GM12878 (cell line): Measurements from ENCODE around the gene IL23R. TPM values are rescaled to one million over a fixed set of nuclear protein-coding genes. Genes with fewer than 3 reads are reported as not detected.

Source experiments
- ATAC-seq: fragments of 200-7000 bp; cut with Tn5 transposase; 3 replicates; pipeline ENCODE4 v1.9.1; 2020; ENCODE audit warnings: mild to moderate bottlenecking, moderate library complexity
- BruUV-seq: library from RNA; stranded (reverse); fragments of 400-500 nt; replicated peaks from 2 replicates; lab custom pipeline; 2021; lab: Mats Ljungman, UMichigan
- CTCF ChIA-PET: fragments of 300-600 bp; sonication (Branson Sonifier 250); formaldehyde crosslinking; extraction: SDS; loops from one replicate; lab custom pipeline; 2021; ENCODE audit warnings: inconsistent platforms; lab: Yijun Ruan, JAX
- POLR2A ChIA-PET: fragments of 350-600 bp; formaldehyde crosslinking; extraction: SDS; loops from one replicate; lab custom pipeline; 2021; ENCODE audit warnings: inconsistent platforms; lab: Charles Lee
- RAD21 ChIA-PET: fragments of 300-600 bp; sonication (Branson Sonifier 250); formaldehyde crosslinking; loops from one replicate; lab custom pipeline; 2023; ENCODE audit warnings: antibody characterized with exemption; ENCODE audit not compliant: unreplicated experiment; lab: Charles Lee
- SMC1A ChIA-PET: fragments of 300-600 bp; sonication (Branson Sonifier 250); formaldehyde crosslinking; loops from one replicate; lab custom pipeline; 2023; ENCODE audit not compliant: unreplicated experiment, uncharacterized antibody; lab: Charles Lee
- DNase-seq: peaks from one replicate; pipeline ENCODE4 v3.0.0-alpha.2; 2011; ENCODE audit warnings: low read depth, low spot score
- FAIRE-seq: peaks from 3 replicates; lab custom pipeline; 2011; peaks lifted over from hg19 to GRCh38; lab: Jason Lieb, UNC
- H2AFZ ChIP-seq: 2 replicates; pipeline ENCODE4 v1.6.0; 2011; ENCODE audit warnings: low read depth, low read length, control low read depth; ENCODE audit not compliant: control insufficient read depth
- H3K27ac ChIP-seq: 2 replicates; pipeline ENCODE4 v1.5.1; 2011; ENCODE audit warnings: control low read depth; ENCODE audit not compliant: control insufficient read depth, insufficient read depth
- H3K27me3 ChIP-seq, 2 experiments: replicated peaks in 1 of 2; 2 replicates each; pipeline versions ENCODE4 v1.6.0 to v1.6.1; 2011; ENCODE audit warnings: low read length in 1 of 2; ENCODE audit not compliant: control insufficient read depth in 2 of 2, insufficient read depth in 2 of 2
- H3K36me3 ChIP-seq, 2 experiments: 2 replicates each; pipeline ENCODE4 v1.5.1; 2011; ENCODE audit warnings: low read length in 1 of 2; ENCODE audit not compliant: control insufficient read depth in 2 of 2, insufficient read depth in 2 of 2
- H3K4me1 ChIP-seq: 2 replicates; pipeline ENCODE4 v1.6.1; 2011; ENCODE audit warnings: mild to moderate bottlenecking, low read length, moderate library complexity, mixed read lengths; ENCODE audit not compliant: control insufficient read depth, insufficient read depth
- H3K4me2 ChIP-seq: 2 replicates; pipeline ENCODE4 v1.6.0; 2011; ENCODE audit warnings: control low read depth; ENCODE audit not compliant: control insufficient read depth, insufficient read depth
- H3K4me3 ChIP-seq: fragments of 200-600 bp; sonication (generic); 2 replicates; pipeline ENCODE4 v1.5.1; 2016
- H3K79me2 ChIP-seq: 2 replicates; pipeline ENCODE4 v1.6.0; 2011; ENCODE audit warnings: low read length; ENCODE audit not compliant: control insufficient read depth, insufficient read depth
- H3K9ac ChIP-seq: 2 replicates; pipeline ENCODE4 v1.8.0; 2011; ENCODE audit warnings: low read length, control low read depth, mixed read lengths; ENCODE audit not compliant: control insufficient read depth, insufficient read depth
- H3K9me3 ChIP-seq: replicated peaks from 3 replicates; pipeline ENCODE4 v1.5.1; 2011; ENCODE audit warnings: mild to moderate bottlenecking, low read length; ENCODE audit not compliant: control insufficient read depth, insufficient read depth
- H4K20me1 ChIP-seq: 2 replicates; pipeline ENCODE4 v1.6.0; 2011; ENCODE audit not compliant: control insufficient read depth, insufficient read depth
- CHD1 ChIP-seq: IDR thresholded peaks from 2 replicates; pipeline ENCODE4 v1.6.1; 2012; ENCODE audit warnings: low read depth, low read length, improper control_type of control experiment
- MXI1 ChIP-seq: fragments of 150-350 bp; IDR thresholded peaks from 2 replicates; pipeline ENCODE4 v1.6.1; 2011; ENCODE audit warnings: low read depth, mild to moderate bottlenecking, inconsistent platforms, low read length, improper control_type of control experiment
- NFXL1 ChIP-seq: fragments of 450-650 bp; IDR thresholded peaks from 2 replicates; pipeline ENCODE4 v1.6.1; 2017; ENCODE audit warnings: antibody characterized with exemption, mild to moderate bottlenecking, borderline replicate concordance
- NRF1 ChIP-seq: conservative IDR thresholded peaks from 2 replicates; pipeline ENCODE4 v1.6.1; 2011; ENCODE audit warnings: mild to moderate bottlenecking, low read depth, low read length, improper control_type of control experiment
- RBBP5 ChIP-seq: fragments of 200-600 bp; sonication (generic); conservative IDR thresholded peaks from 2 replicates; pipeline ENCODE4 v1.6.1; 2016
- RELB ChIP-seq: fragments of 450-650 bp; IDR thresholded peaks from 2 replicates; pipeline ENCODE4 v1.6.1; 2017; ENCODE audit warnings: low read depth, mild to moderate bottlenecking, moderate library complexity
- TARDBP ChIP-seq: IDR thresholded peaks from 2 replicates; pipeline ENCODE4 v1.6.1; 2016; ENCODE audit warnings: borderline replicate concordance
- TCF12 ChIP-seq: IDR thresholded peaks from 2 replicates; pipeline ENCODE4 v1.6.1; 2011; ENCODE audit warnings: low read depth, mild to moderate bottlenecking, low read length
- ZBTB40 ChIP-seq: fragments of 450-650 bp; IDR thresholded peaks from 2 replicates; pipeline ENCODE4 v1.6.1; 2016; ENCODE audit warnings: mild to moderate bottlenecking, moderate library complexity, borderline replicate concordance
- ZNF622 ChIP-seq: fragments of 450-650 bp; IDR thresholded peaks from 2 replicates; pipeline ENCODE4 v1.6.1; 2017; ENCODE audit warnings: mild to moderate bottlenecking, inconsistent platforms
- WGBS: methylation state at CpG from one replicate; pipeline ENCODE4 v1.1.6; 2016; ENCODE audit warnings: low lambda C conversion rate; ENCODE audit not compliant: insufficient replicate concordance, insufficient coverage; ENCODE audit errors: missing lambda C conversion rate; 5-methylcytosine and 5-hydroxymethylcytosine counted together
- in situ Hi-C: fragments of 300-500 bp; cut with MboI; formaldehyde crosslinking; loops from 9 replicates; pipeline ENCODE4 v1.14.3; 2018; ENCODE audit warnings: mixed read lengths
- intact Hi-C: fragments of 100-400 bp; cut with micrococcal nuclease; formaldehyde crosslinking; loops from one replicate; pipeline ENCODE4 v1.14.2; 2022; ENCODE audit not compliant: unreplicated experiment
- polyA plus RNA-seq, 11 experiments: library from polyadenylated mRNA; depleted of rRNA in 4 of 11; unstranded in 6 of 11; stranded (reverse) in 5 of 11; fragments of >200 nt; fragmentation: Nextera tagmentation in 4 of 11; fragmentation: Illumina TruSeq in 1 of 11; extraction: Ambion mirVana in 4 of 11; extraction: Trizol in 1 of 11; gene quantifications; 1 replicate in 1 of 11; 2 replicates in 10 of 11; pipeline versions ENCODE4 v1.2.1 to v1.2.3, GENCODE V29; 2011 to 2016; ENCODE audit warnings: inconsistent platforms in 2 of 11, missing spikeins in 2 of 11, low read depth in 1 of 11
- total RNA-seq, 4 experiments: library from RNA; depleted of rRNA in 3 of 4; stranded (reverse); fragments of >200 nt in 3 of 4; fragmentation: Illumina TruSeq in 1 of 4; extraction: Trizol in 1 of 4; gene quantifications; 2 replicates each; pipeline versions ENCODE4 v1.2.1 to v1.2.3, GENCODE V29; 2013 to 2021
- TF ChIP-seq, protein P1 (sequence below): fragments of 150-350 bp; IDR thresholded peaks from 2 replicates; pipeline ENCODE4 v1.6.1; 2016; ENCODE audit warnings: low read depth, low read length

IL23R gene
- total and polyA plus RNA-seq, 10 of the 15 experiments (the other 5 are each of a cell fraction or from before 2014, with no cell fraction given) = 0.16 to 6.4 (median 0.59) TPM

DNA sequence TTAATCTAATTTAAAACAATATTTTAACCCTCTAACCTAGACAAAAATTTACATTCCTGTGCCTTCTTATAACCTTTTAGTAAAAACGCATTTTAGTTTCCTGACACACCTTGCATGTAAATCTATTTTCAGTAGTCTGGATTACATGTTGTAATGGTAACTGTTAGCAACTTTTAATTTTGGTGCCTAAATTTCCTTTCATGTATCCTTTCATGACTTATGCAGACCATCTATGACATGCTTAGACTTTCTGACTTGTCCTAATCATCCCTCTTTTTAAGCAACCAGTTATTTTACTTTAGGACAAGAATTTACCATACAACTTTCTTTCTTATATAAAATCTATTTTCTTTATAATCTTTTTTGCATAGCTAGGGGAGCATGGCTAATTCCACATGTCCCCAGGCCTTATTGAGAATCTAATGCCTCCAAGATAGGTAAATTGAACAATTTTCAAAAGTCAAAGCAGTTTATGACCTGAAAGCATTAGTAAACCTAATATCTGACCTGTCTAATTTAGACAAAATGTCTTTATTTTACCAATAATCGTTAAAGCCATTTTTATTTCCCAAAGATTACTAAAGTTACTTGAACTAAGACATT is 83.9 kb downstream of the IL23R start:
- 21% methylated on average over 2 of the region's 2 CpGs for WGBS
- in situ Hi-C loops = no loop called here
- POLR2A ChIA-PET = no interaction called here
- SMC1A ChIA-PET = no interaction called here
- Histone ChIP-seq H3K79me2 (no peaks in the 10 kb centered on the region), H2AFZ (no peak overlapping the region), H3K4me1 (no peaks in the 10 kb centered on the region), H4K20me1 (no peaks in the 10 kb centered on the region), H3K4me2 (no peak overlapping the region), H3K9ac (no peak overlapping the region), H3K27ac (no peak overlapping the region), H3K4me3 (no peak overlapping the region), H3K36me3 (no peaks in the 10 kb centered on the region), H3K27me3 (no peaks in the 10 kb centered on the region), H3K9me3 (no peaks in the 10 kb centered on the region; the same call in 1 of the 3 replicates)
- CTCF ChIA-PET = no interaction called here
- BruUV-seq = no TSS peak
- ATAC-seq = no peak
- RAD21 ChIA-PET = no interaction called here
- no peak for TF ChIP-seq TCF12
- TF ChIP-seq ZBTB40 = no peak
- no peak for TF ChIP-seq NRF1
- TF ChIP-seq ZNF622 = no peak
- TF ChIP-seq RBBP5 = no peak
- TF ChIP-seq MXI1 = no peak
- TF ChIP-seq CHD1 = no peak
- TF ChIP-seq NFXL1 = no peak
- TF ChIP-seq TARDBP = no peak
- TF ChIP-seq, protein P1, sequence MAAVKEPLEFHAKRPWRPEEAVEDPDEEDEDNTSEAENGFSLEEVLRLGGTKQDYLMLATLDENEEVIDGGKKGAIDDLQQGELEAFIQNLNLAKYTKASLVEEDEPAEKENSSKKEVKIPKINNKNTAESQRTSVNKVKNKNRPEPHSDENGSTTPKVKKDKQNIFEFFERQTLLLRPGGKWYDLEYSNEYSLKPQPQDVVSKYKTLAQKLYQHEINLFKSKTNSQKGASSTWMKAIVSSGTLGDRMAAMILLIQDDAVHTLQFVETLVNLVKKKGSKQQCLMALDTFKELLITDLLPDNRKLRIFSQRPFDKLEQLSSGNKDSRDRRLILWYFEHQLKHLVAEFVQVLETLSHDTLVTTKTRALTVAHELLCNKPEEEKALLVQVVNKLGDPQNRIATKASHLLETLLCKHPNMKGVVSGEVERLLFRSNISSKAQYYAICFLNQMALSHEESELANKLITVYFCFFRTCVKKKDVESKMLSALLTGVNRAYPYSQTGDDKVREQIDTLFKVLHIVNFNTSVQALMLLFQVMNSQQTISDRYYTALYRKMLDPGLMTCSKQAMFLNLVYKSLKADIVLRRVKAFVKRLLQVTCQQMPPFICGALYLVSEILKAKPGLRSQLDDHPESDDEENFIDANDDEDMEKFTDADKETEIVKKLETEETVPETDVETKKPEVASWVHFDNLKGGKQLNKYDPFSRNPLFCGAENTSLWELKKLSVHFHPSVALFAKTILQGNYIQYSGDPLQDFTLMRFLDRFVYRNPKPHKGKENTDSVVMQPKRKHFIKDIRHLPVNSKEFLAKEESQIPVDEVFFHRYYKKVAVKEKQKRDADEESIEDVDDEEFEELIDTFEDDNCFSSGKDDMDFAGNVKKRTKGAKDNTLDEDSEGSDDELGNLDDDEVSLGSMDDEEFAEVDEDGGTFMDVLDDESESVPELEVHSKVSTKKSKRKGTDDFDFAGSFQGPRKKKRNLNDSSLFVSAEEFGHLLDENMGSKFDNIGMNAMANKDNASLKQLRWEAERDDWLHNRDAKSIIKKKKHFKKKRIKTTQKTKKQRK = no peak
- no peak for TF ChIP-seq RELB
- intact Hi-C loops = no loop called here
- no peak for FAIRE-seq
- DNase-seq = no peak
